ENCODE data around the gene HMCN1. TPM values are rescaled to one million over a fixed set of nuclear protein-coding genes. Genes with fewer than 3 reads are reported as not detected.

The HMCN1 gene
- total RNA-seq, 1 donor from 2014 or later: 1.6 TPM

DNA sequence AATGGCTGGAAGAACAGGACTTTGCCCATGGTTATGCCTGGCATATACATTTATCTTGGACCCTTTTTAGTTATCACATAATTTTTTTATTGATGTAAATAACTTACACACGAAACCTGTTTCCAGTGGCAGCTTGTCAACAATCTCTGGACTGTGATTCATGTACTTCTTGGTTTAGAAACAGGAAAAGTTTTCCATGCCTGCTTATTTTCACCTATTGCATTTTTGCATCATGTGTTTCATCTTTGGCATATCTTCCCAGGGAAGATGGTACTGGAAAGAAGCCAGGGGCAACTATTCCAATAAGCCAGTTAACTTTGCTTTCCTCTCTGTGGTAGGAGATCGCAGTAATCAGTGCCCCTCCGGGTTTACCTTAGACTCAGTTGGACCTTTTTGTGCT is 430.6 kb downstream of the HMCN1 start:
- no peak overlapping the region for H3K4me3 ChIP-seq (ENCODE audit: low read depth, low read length)
- DNase-seq (ENCODE audit: low read depth): no peak
- TF ChIP-seq, protein P1, sequence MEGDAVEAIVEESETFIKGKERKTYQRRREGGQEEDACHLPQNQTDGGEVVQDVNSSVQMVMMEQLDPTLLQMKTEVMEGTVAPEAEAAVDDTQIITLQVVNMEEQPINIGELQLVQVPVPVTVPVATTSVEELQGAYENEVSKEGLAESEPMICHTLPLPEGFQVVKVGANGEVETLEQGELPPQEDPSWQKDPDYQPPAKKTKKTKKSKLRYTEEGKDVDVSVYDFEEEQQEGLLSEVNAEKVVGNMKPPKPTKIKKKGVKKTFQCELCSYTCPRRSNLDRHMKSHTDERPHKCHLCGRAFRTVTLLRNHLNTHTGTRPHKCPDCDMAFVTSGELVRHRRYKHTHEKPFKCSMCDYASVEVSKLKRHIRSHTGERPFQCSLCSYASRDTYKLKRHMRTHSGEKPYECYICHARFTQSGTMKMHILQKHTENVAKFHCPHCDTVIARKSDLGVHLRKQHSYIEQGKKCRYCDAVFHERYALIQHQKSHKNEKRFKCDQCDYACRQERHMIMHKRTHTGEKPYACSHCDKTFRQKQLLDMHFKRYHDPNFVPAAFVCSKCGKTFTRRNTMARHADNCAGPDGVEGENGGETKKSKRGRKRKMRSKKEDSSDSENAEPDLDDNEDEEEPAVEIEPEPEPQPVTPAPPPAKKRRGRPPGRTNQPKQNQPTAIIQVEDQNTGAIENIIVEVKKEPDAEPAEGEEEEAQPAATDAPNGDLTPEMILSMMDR (conservative IDR thresholded peaks at IDR 0.05; ENCODE audit: low read depth, low read length): no peak

DNA sequence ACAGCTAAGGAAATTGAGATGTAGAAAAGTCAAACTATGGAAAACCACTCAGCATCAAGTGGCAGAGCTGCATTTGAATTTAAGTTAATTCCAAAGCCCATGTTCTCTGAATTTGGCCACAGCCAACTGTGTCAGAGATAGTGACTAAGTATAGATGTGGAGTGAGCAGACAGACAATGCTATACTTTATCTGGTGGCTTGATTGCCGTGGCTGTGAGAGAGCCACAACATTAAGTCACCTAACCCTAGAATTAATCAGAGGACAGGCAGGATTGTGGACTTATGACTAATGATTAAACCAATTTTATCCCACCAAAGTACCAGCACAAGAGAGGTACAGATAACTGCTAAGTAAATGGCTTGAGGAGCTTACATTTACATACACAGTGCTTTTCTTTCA is 431.1 kb downstream of the HMCN1 start:
- TF ChIP-seq, protein P1 (conservative IDR thresholded peaks at IDR 0.05; ENCODE audit: low read depth, low read length): no peak
- H3K4me3 ChIP-seq (ENCODE audit: low read depth, low read length): no peak overlapping the region
- no peak for DNase-seq (ENCODE audit: low read depth)

DNA sequence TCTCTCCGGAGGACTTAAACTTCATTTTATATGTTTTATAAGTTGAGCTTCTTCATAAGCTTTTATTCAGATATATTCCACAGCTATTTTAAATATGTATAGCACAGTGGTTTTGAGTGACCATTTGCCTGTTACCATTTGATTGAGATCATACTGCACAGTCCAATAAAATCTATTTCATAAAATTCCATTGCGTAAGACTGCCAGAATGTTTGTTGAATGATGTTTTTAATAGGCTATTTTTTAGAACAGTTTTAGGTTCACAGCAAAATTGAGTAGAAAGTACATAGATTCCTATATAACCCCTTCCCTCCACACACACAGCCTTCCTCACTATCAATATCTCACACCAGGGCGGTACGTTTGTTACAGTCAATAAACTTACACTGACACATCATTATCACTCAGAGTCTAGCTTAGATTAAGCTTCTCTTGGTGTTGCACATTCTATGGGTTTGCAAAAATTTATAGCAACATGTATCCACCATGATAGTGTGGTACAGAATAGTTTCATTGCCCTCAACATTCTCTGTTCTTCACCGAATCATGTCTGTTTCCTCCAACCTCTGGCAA is 433.0 kb downstream of the HMCN1 start:
- no peak overlapping the region for H3K4me3 ChIP-seq (ENCODE audit: low read depth, low read length)
- TF ChIP-seq, protein P1 (conservative IDR thresholded peaks at IDR 0.05; ENCODE audit: low read depth, low read length): no peak
- no peak for DNase-seq (ENCODE audit: low read depth)

DNA sequence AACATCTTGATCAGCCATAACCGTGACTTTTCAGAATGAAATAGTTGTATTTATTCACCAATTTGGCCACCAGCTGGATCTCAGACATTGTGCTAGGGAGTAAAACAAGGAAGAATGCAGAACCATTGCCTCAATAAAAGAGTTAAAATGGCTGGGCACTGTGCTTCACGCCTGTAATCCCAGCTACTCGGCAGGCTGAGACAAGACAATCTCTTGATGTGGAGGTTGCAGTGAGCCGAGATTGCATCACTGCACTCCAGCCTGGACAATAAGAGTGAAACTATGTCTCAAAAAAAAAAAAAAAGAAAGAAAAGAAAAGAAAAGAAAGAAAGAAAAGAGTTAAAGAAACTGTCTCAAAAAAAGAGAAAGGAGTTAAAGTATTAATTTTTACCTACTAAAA is 441.4 kb downstream of the HMCN1 start:
- TF ChIP-seq, protein P1 (conservative IDR thresholded peaks at IDR 0.05; ENCODE audit: low read depth, low read length): no peak
- DNase-seq (ENCODE audit: low read depth): no peak

DNA sequence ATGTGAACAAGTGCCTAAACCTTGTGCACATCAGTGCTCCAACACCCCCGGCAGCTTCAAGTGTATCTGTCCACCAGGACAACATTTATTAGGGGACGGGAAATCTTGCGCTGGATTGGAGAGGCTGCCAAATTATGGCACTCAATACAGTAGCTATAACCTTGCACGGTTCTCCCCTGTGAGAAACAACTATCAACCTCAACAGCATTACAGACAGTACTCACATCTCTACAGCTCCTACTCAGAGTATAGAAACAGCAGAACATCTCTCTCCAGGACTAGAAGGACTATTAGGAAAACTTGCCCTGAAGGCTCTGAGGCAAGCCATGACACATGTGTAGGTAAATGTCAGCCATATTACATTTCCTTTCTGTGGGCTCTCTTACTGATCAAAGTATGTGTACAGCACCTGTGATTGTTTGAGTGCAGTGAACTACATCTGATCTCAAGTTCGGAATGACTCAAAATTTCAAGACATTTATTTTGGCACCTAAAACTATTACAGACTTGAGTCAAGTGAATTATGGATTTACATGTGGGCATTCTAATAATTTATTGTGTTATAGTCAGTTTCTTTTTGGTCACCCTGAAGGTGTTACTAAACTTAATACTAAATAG is 444.3 kb downstream of the HMCN1 start:
- no peak for DNase-seq (ENCODE audit: low read depth)
- TF ChIP-seq, protein P1 (conservative IDR thresholded peaks at IDR 0.05; ENCODE audit: low read depth, low read length): no peak

More for the DNA sequence above, 441.4 kb downstream of the HMCN1 start:
- H3K4me3 ChIP-seq (ENCODE audit: low read depth, low read length): no peak overlapping the region

DNA sequence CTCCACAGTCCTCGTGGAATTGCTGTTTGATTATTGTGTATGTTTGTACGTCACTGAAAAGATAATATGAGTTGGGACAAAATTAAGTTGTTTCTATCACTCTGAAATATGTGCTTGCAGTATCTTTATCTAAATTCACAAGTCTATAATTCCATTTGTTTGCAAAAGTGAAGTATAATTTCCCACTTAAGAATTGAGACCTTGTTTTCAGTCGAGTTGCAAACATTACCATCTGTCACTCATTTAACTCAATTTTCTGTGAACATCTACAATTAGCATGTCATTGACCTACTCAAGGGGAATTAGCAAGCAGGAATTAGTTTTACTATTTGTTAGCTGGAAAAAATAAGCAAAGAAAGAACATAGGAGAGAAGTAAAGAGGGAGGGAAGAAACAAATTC is 445.0 kb downstream of the HMCN1 start:
- no peak overlapping the region for H3K4me3 ChIP-seq (ENCODE audit: low read depth, low read length)

More for the DNA sequence above, 444.3 kb downstream of the HMCN1 start:
- H3K4me3 ChIP-seq (ENCODE audit: low read depth, low read length): no peak overlapping the region

More for the DNA sequence above, 445.0 kb downstream of the HMCN1 start:
- TF ChIP-seq, protein P1 (conservative IDR thresholded peaks at IDR 0.05; ENCODE audit: low read depth, low read length): no peak
- DNase-seq (ENCODE audit: low read depth): no peak

Data from epithelial cell of proximal tubule (primary cell).